HG03457 (cell line): ENCODE measurements around the gene PHF19.
A peak's percentile ranks its signal among the peaks of the same experiment; 100 is the strongest.

Source experiments
- ATAC-seq: cut with Tn5 transposase; IDR thresholded peaks from one replicate; pipeline ENCODE4 v1.9.1; 2021; ENCODE audit warnings: moderate number of reproducible peaks; ENCODE audit not compliant: unreplicated experiment

The PHF19 gene

GRCh38 chr9:120874226-120875194 lies 2.5 kb downstream of the PHF19 start:
- no peak for ATAC-seq

GRCh38 chr9:120873512-120873911 lies 3.5 kb downstream of the PHF19 start:
- ATAC-seq: no peak

- ATAC-seq: no peak
Observed at GRCh38 chr9:120872791-120873502, 4.0 kb downstream of the PHF19 start.

GRCh38 chr9:120870206-120870605 lies 6.8 kb downstream of the PHF19 start:
- ATAC-seq: no peak

GRCh38 chr9:120869726-120870125 lies 7.3 kb downstream of the PHF19 start:
- ATAC-seq: no peak

- ATAC-seq: no peak
Observed at GRCh38 chr9:120869360-120869687, 7.7 kb downstream of the PHF19 start.

- peak; percentile 82 for ATAC-seq
Observed at GRCh38 chr9:120868676-120869359, 8.2 kb downstream of the PHF19 start.

GRCh38 chr9:120868339-120868675 lies 8.7 kb downstream of the PHF19 start:
- no peak for ATAC-seq

GRCh38 chr9:120867676-120868338 lies 9.2 kb downstream of the PHF19 start:
- no peak for ATAC-seq

- ATAC-seq: no peak
Observed at GRCh38 chr9:120866651-120867050, 10.3 kb downstream of the PHF19 start.

- no peak for ATAC-seq
Observed at GRCh38 chr9:120865809-120866208, 11.2 kb downstream of the PHF19 start.

GRCh38 chr9:120865176-120865575 lies 11.8 kb downstream of the PHF19 start:
- ATAC-seq: no peak

GRCh38 chr9:120864719-120865118 lies 12.3 kb downstream of the PHF19 start:
- no peak for ATAC-seq

GRCh38 chr9:120863833-120864232 lies 13.2 kb downstream of the PHF19 start:
- no peak for ATAC-seq

GRCh38 chr9:120862452-120862851 lies 14.5 kb downstream of the PHF19 start:
- ATAC-seq: no peak

- ATAC-seq: no peak
Observed at GRCh38 chr9:120861935-120862334, 15.1 kb downstream of the PHF19 start.

GRCh38 chr9:120860083-120860482 lies 16.9 kb downstream of the PHF19 start:
- no peak for ATAC-seq

- ATAC-seq: no peak
Observed at GRCh38 chr9:120859361-120859760, 17.6 kb downstream of the PHF19 start.

GRCh38 chr9:120857902-120858301 lies 19.1 kb downstream of the PHF19 start:
- no peak for ATAC-seq

- ATAC-seq: no peak
Observed at GRCh38 chr9:120857481-120857880, 19.5 kb downstream of the PHF19 start.

GRCh38 chr9:120856700-120857099 lies 20.3 kb downstream of the PHF19 start:
- no peak for ATAC-seq
